Smooth muscle cell (in vitro differentiated cells): ENCODE measurements around the gene BACH2. TPM values are rescaled to one million over a fixed set of nuclear protein-coding genes. Genes with fewer than 3 reads are reported as not detected.

ENCODE experiments used
- DNase-seq: peaks from one replicate; lab custom pipeline; 2025; ENCODE audit not compliant: unreplicated experiment; lab: John Stamatoyannopoulos, UW
- H2AFZ ChIP-seq: fragments of 200-600 bp; sonication (generic); 2 replicates; pipeline ENCODE4 v1.6.0; 2016; ENCODE audit warnings: antibody characterized with exemption, low read depth, mild to moderate bottlenecking
- H3F3A ChIP-seq: fragments of 200-600 bp; sonication (generic); 2 replicates; pipeline ENCODE4 v1.6.0; 2017; ENCODE audit warnings: antibody characterized with exemption, low read depth
- H3K27ac ChIP-seq: fragments of 200-600 bp; sonication (generic); 2 replicates; pipeline ENCODE4 v1.5.1; 2016; ENCODE audit warnings: low read depth, mild to moderate bottlenecking
- H3K27me3 ChIP-seq: fragments of 200-600 bp; sonication (generic); 2 replicates; pipeline ENCODE4 v1.6.1; 2016; ENCODE audit warnings: low read depth, mild to moderate bottlenecking
- H3K36me3 ChIP-seq: fragments of 200-600 bp; sonication (generic); 2 replicates; pipeline ENCODE4 v1.5.1; 2016; ENCODE audit warnings: low read depth
- H3K4me1 ChIP-seq: fragments of 200-600 bp; sonication (generic); 2 replicates; pipeline ENCODE4 v1.5.1; 2016; ENCODE audit warnings: low read depth
- H3K4me2 ChIP-seq: fragments of 200-600 bp; sonication (generic); 2 replicates; pipeline ENCODE4 v1.6.0; 2016; ENCODE audit warnings: mild to moderate bottlenecking
- H3K4me3 ChIP-seq: fragments of 200-600 bp; sonication (generic); 2 replicates; pipeline ENCODE4 v1.5.1; 2016; ENCODE audit warnings: mild to moderate bottlenecking
- H3K79me2 ChIP-seq: fragments of 200-600 bp; sonication (generic); 2 replicates; pipeline ENCODE4 v1.6.0; 2016; ENCODE audit warnings: low read depth, mild to moderate bottlenecking
- H3K9ac ChIP-seq: fragments of 200-600 bp; sonication (generic); 2 replicates; pipeline ENCODE4 v1.6.0; 2016; ENCODE audit warnings: low read depth
- H3K9me3 ChIP-seq: fragments of 200-600 bp; sonication (generic); replicated peaks from 2 replicates; pipeline ENCODE4 v1.5.1; 2016; ENCODE audit warnings: low read depth
- H4K20me1 ChIP-seq: fragments of 200-600 bp; sonication (generic); 2 replicates; pipeline ENCODE4 v1.6.0; 2016; ENCODE audit warnings: low read depth
- WGBS: methylation state at CpG from one replicate; pipeline ENCODE4 v1.1.7; 2016; ENCODE audit warnings: low lambda C conversion rate; 5-methylcytosine and 5-hydroxymethylcytosine counted together
- polyA plus RNA-seq: library from polyadenylated mRNA; unstranded; fragments of >200 nt; fragmentation: Nextera tagmentation; extraction: Ambion mirVana; gene quantifications from 2 replicates; pipeline ENCODE4 v1.2.1, GENCODE V29; 2016
- total RNA-seq: library from RNA; depleted of rRNA; stranded (reverse); fragments of >200 nt; gene quantifications from 2 replicates; pipeline ENCODE4 v1.2.3, GENCODE V29; 2014
- TF ChIP-seq, protein P1 (sequence below): fragments of 200-600 bp; sonication (generic); IDR thresholded peaks from 2 replicates; pipeline ENCODE4 v1.5.1; 2017; ENCODE audit warnings: borderline replicate concordance, mild to moderate bottlenecking, antibody characterized with exemption; ENCODE audit not compliant: insufficient read depth, poor library complexity, severe bottlenecking

Gene BACH2
- total and polyA plus RNA-seq, 2 experiments from 2014 or later: 3.0 to 4.5 TPM

DNA sequence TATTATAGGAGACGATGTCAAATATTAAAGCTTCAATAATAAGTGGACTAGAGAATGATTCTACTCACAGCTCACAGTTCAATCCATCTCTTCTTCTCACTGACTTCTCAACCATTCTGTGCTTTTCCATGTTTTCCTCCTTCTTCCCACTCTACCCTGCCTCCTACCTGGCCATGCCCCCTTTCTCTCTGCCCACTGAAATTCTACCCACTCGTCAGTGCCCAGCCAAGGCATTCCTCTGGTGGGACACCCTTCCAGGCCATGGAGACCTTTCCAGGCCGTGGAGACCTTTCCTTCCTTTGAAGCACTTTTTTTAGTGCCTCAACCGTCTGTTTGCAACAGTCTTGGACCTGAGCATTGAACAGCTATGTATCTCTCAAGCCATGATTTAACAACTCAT is 18.5 kb downstream of the BACH2 start:
- H2AFZ ChIP-seq: no peak overlapping the region
- no peaks in the 10 kb centered on the region for H4K20me1 ChIP-seq
- H3F3A ChIP-seq: no peaks in the 10 kb centered on the region
- TF ChIP-seq, protein P1, sequence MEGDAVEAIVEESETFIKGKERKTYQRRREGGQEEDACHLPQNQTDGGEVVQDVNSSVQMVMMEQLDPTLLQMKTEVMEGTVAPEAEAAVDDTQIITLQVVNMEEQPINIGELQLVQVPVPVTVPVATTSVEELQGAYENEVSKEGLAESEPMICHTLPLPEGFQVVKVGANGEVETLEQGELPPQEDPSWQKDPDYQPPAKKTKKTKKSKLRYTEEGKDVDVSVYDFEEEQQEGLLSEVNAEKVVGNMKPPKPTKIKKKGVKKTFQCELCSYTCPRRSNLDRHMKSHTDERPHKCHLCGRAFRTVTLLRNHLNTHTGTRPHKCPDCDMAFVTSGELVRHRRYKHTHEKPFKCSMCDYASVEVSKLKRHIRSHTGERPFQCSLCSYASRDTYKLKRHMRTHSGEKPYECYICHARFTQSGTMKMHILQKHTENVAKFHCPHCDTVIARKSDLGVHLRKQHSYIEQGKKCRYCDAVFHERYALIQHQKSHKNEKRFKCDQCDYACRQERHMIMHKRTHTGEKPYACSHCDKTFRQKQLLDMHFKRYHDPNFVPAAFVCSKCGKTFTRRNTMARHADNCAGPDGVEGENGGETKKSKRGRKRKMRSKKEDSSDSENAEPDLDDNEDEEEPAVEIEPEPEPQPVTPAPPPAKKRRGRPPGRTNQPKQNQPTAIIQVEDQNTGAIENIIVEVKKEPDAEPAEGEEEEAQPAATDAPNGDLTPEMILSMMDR: no peak
- H3K36me3 ChIP-seq: no peaks in the 10 kb centered on the region
- no peaks in the 10 kb centered on the region for H3K27me3 ChIP-seq
- no peak overlapping the region for H3K4me2 ChIP-seq
- H3K4me1 ChIP-seq: peaks cover 10% of the 10 kb centered on the region
- H3K4me3 ChIP-seq: no peak overlapping the region
- H3K9ac ChIP-seq: no peak overlapping the region
- WGBS: 92% methylated on average over 4 of the region's 4 CpGs
- no peaks in the 10 kb centered on the region for H3K9me3 ChIP-seq
- no peaks in the 10 kb centered on the region for H3K79me2 ChIP-seq
- peak overlapping the region; percentile 28 for H3K27ac ChIP-seq
- DNase-seq: no peak

DNA sequence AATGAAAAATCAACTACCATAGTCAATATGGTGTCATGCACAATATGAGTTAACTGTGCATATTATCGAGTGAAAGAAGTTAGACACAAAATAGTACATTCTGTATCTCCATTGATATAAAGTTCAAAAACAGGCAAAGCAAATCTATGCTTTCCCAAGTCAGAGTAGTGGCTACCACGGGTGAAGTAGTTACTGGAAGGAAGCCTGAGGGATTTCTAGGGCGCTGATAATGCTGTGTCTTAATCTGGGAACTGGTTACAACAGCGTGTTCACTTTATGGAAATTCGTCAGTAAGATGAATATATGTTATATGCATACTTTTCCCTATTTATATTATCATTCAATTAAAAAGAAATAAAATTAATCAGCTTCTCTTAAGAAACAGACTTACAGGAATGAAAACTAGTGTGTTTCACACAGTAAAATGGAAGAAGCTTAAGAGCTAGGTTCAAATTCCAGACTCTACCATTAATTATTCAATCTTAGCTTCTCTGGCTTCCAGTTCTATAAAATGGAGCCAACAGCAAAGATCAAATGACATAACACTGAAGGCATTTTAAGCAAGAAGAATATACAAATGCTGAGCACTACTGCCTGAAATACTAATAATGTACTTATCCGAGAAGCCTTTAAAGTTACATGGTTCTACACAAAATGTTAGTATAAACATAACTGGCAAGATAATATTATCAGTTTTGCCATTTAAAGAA is 19.2 kb downstream of the BACH2 start:
- peak overlapping the region; percentile 28 for H3K27ac ChIP-seq
- no peak for DNase-seq
- H3K27me3 ChIP-seq: no peaks in the 10 kb centered on the region
- peak overlapping the region; percentile 27 for H3K4me2 ChIP-seq
- no peaks in the 10 kb centered on the region for H4K20me1 ChIP-seq
- H3K4me1 ChIP-seq: peaks cover 10% of the 10 kb centered on the region
- whole genome bisulfite sequencing: 43% methylated on average over 6 of the region's 6 CpGs
- no peaks in the 10 kb centered on the region for H3F3A ChIP-seq
- H3K9me3 ChIP-seq: no peaks in the 10 kb centered on the region
- no peaks in the 10 kb centered on the region for H3K36me3 ChIP-seq
- no peaks in the 10 kb centered on the region for H3K79me2 ChIP-seq
- TF ChIP-seq, protein P1: no peak
- H3K4me3 ChIP-seq: no peak overlapping the region
- no peak overlapping the region for H3K9ac ChIP-seq
- H2AFZ ChIP-seq: no peak overlapping the region

DNA sequence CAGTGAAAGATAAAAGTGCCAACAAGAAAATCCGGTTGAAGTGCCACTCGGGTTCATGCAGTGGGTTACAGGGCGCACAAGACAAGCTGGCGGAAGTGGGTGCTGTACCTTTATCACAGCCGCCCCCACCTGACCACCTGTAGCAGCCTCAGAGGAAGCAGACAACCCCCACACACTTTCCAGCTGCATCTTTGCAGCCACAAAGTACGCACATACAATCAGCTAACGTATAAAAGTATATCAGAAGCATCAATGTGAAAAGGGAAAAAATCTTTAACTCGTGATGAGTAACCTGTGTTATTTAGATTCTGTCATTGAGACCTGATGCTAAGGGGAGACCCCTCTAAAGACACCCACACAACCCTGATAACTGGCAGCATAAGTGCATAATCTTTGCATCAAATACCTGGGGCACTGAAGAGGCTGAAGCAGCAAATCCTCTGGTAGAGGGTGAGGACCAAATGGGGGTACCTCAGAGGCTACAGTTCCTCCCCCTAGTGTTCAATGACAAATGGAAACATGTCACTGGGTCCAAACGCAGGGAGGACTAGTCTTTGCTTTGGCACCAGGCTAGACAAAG is 22.1 kb downstream of the BACH2 start:
- Histone ChIP-seq H3K27me3 (no peaks in the 10 kb centered on the region), H3K4me2 (no peak overlapping the region), H2AFZ (no peak overlapping the region), H3K4me1 (peaks cover 10% of the 10 kb centered on the region), H3F3A (no peaks in the 10 kb centered on the region), H3K9me3 (no peaks in the 10 kb centered on the region), H3K9ac (no peak overlapping the region), H4K20me1 (no peaks in the 10 kb centered on the region), H3K79me2 (peaks cover 3% of the 10 kb centered on the region), H3K36me3 (peaks cover 5% of the 10 kb centered on the region), H3K4me3 (no peak overlapping the region), H3K27ac (no peak overlapping the region)
- no peak for DNase-seq
- TF ChIP-seq, protein P1: no peak
- 75% methylated on average over 9 of the region's 9 CpGs for whole genome bisulfite sequencing

DNA sequence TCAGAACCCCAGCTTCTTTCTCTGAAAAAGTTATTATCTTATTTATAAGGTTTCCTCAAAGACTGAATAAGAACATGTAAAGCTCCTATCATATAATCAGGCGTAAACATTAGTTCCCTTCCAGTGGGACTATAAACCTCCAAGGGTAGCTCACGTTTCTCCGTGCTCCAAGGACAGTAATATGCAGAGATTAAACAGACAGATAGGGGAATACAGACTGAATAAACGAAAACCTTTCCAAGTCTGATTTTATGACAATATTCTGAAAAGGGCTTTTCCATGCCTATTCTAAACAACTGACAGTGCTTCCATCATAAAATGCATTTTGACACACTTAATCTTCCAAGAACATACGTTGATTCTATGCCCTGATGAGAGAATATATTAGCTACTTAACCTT is 22.8 kb downstream of the BACH2 start:
- TF ChIP-seq, protein P1: no peak
- WGBS: 71% methylated on average over 5 of the region's 5 CpGs
- no peaks in the 10 kb centered on the region for H3F3A ChIP-seq
- peaks cover 10% of the 10 kb centered on the region for H3K4me1 ChIP-seq
- no peaks in the 10 kb centered on the region for H3K9me3 ChIP-seq
- no peak overlapping the region for H2AFZ ChIP-seq
- H3K9ac ChIP-seq: no peak overlapping the region
- H3K4me2 ChIP-seq: no peak overlapping the region
- no peak overlapping the region for H3K27ac ChIP-seq
- no peak overlapping the region for H3K4me3 ChIP-seq
- no peaks in the 10 kb centered on the region for H3K27me3 ChIP-seq
- DNase-seq: no peak
- H4K20me1 ChIP-seq: no peaks in the 10 kb centered on the region
- peaks cover 5% of the 10 kb centered on the region for H3K36me3 ChIP-seq
- H3K79me2 ChIP-seq: peaks cover 3% of the 10 kb centered on the region
